ENCODE data around the gene FAM83C. TPM values are rescaled to one million over a fixed set of nuclear protein-coding genes. Genes with fewer than 3 reads are reported as not detected.

FAM83C gene
- total RNA-seq, 2 experiments from 2014 or later = not detected

GRCh38 chr20:35280523-35280922 is 11.7 kb downstream of the FAM83C start:
- H3K4me1 ChIP-seq (ENCODE audit: insufficient read depth, low read length, poor library complexity, severe bottlenecking) = peaks cover 30% of the 10 kb centered on the region
- H3K4me3 ChIP-seq (ENCODE audit: low read depth, low read length, poor library complexity, severe bottlenecking) = no peak overlapping the region
- POLR2A ChIA-PET = interaction anchor here (1.2 kb wide), 1 partner anchor 259 kb away, joined by 3 read pairs; no protein-coding TSS in a partner anchor
- DNase-seq (ENCODE audit: low spot score) = no peak
- H4K20me1 ChIP-seq (ENCODE audit: insufficient read depth, low read length) = no peaks in the 10 kb centered on the region
- intact Hi-C loops (cut with micrococcal nuclease; ENCODE audit: unreplicated experiment) = no loop called here
- H3K36me3 ChIP-seq (ENCODE audit: insufficient read depth, low read length) = peaks cover 64% of the 10 kb centered on the region
- no peak overlapping the region for H2AFZ ChIP-seq (ENCODE audit: low read length)
- no TSS peak for BruUV-seq (replicated peaks)
- H3K9me3 ChIP-seq (ENCODE audit: low read length) = no peaks in the 10 kb centered on the region
- no peak overlapping the region for H3K4me2 ChIP-seq (ENCODE audit: low read length)
- TF ChIP-seq CTCF (conservative IDR thresholded peaks at IDR 0.05; ENCODE audit: low read length) (no peak), EZH2phosphoT487 (IDR thresholded peaks at IDR 0.05; ENCODE audit: borderline replicate concordance, low read depth, low read length) (no peak)
- no peaks in the 10 kb centered on the region for H3K9me2 ChIP-seq (ENCODE audit: insufficient read depth, low read length)
- no peak overlapping the region for H3K27ac ChIP-seq (ENCODE audit: low read depth, low read length, poor library complexity, severe bottlenecking)
- peaks cover 37% of the 10 kb centered on the region for H3K79me2 ChIP-seq (ENCODE audit: insufficient read depth, low read depth, low read length)
- CTCF ChIA-PET (ENCODE audit: unreplicated experiment) = no interaction called here

GRCh38 chr20:35279533-35280174 is 12.6 kb downstream of the FAM83C start:
- no peak overlapping the region for H3K27ac ChIP-seq (ENCODE audit: low read depth, low read length, poor library complexity, severe bottlenecking)
- peaks cover 37% of the 10 kb centered on the region for H3K79me2 ChIP-seq (ENCODE audit: insufficient read depth, low read depth, low read length)
- peaks cover 64% of the 10 kb centered on the region for H3K36me3 ChIP-seq (ENCODE audit: insufficient read depth, low read length)
- POLR2A ChIA-PET = interaction anchor here (1.2 kb wide), 1 partner anchor 260 kb away, joined by 3 read pairs; no protein-coding TSS in a partner anchor
- H2AFZ ChIP-seq (ENCODE audit: low read length) = no peak overlapping the region
- H3K4me2 ChIP-seq (ENCODE audit: low read length) = no peak overlapping the region
- no peaks in the 10 kb centered on the region for H3K9me2 ChIP-seq (ENCODE audit: insufficient read depth, low read length)
- no peak for DNase-seq (ENCODE audit: low spot score)
- H4K20me1 ChIP-seq (ENCODE audit: insufficient read depth, low read length) = no peaks in the 10 kb centered on the region
- no peaks in the 10 kb centered on the region for H3K9me3 ChIP-seq (ENCODE audit: low read length)
- no TSS peak for BruUV-seq (replicated peaks)
- no peak for TF ChIP-seq EZH2phosphoT487 (IDR thresholded peaks at IDR 0.05; ENCODE audit: borderline replicate concordance, low read depth, low read length)
- no peak for TF ChIP-seq CTCF (conservative IDR thresholded peaks at IDR 0.05; ENCODE audit: low read length)
- intact Hi-C loops (cut with micrococcal nuclease; ENCODE audit: unreplicated experiment) = loop anchor here (10.0 kb wide), 1 partner anchor 405 kb away; the partner anchor contains the start of genes ACSS2 and GGT7
- no peak overlapping the region for H3K4me3 ChIP-seq (ENCODE audit: low read depth, low read length, poor library complexity, severe bottlenecking)
- H3K4me1 ChIP-seq (ENCODE audit: insufficient read depth, low read length, poor library complexity, severe bottlenecking) = peaks cover 24% of the 10 kb centered on the region
- CTCF ChIA-PET (ENCODE audit: unreplicated experiment) = no interaction called here

- DNase-seq (ENCODE audit: low spot score) = no peak
- no peaks in the 10 kb centered on the region for H4K20me1 ChIP-seq (ENCODE audit: insufficient read depth, low read length)
- intact Hi-C loops (cut with micrococcal nuclease; ENCODE audit: unreplicated experiment) = loop anchor here (10.0 kb wide), 1 partner anchor 404 kb away; the partner anchor contains the start of genes ACSS2 and GGT7
- H3K36me3 ChIP-seq (ENCODE audit: insufficient read depth, low read length) = peaks cover 64% of the 10 kb centered on the region
- no peak overlapping the region for H3K27ac ChIP-seq (ENCODE audit: low read depth, low read length, poor library complexity, severe bottlenecking)
- no peak overlapping the region for H2AFZ ChIP-seq (ENCODE audit: low read length)
- no peaks in the 10 kb centered on the region for H3K9me2 ChIP-seq (ENCODE audit: insufficient read depth, low read length)
- no TSS peak for BruUV-seq (replicated peaks)
- ChIA-PET POLR2A (no interaction called here), CTCF (ENCODE audit: unreplicated experiment) (no interaction called here)
- H3K4me1 ChIP-seq (ENCODE audit: insufficient read depth, low read length, poor library complexity, severe bottlenecking) = peaks cover 24% of the 10 kb centered on the region
- H3K4me3 ChIP-seq (ENCODE audit: low read depth, low read length, poor library complexity, severe bottlenecking) = no peak overlapping the region
- H3K79me2 ChIP-seq (ENCODE audit: insufficient read depth, low read depth, low read length) = peaks cover 33% of the 10 kb centered on the region
- no peak overlapping the region for H3K4me2 ChIP-seq (ENCODE audit: low read length)
- no peak for TF ChIP-seq CTCF (conservative IDR thresholded peaks at IDR 0.05; ENCODE audit: low read length)
- no peak for TF ChIP-seq EZH2phosphoT487 (IDR thresholded peaks at IDR 0.05; ENCODE audit: borderline replicate concordance, low read depth, low read length)
- H3K9me3 ChIP-seq (ENCODE audit: low read length) = no peaks in the 10 kb centered on the region
Observed at GRCh38 chr20:35279040-35279439, 13.2 kb downstream of the FAM83C start.

Data from OCI-LY7 (cell line).